Natural killer cell (primary cell): ENCODE measurements around the gene UXS1. TPM values are rescaled to one million over a fixed set of nuclear protein-coding genes. Genes with fewer than 3 reads are reported as not detected.

Source experiments
- ATAC-seq, 3 donors: fragments of 150-1000 bp in 2 of 3; fragments of 200-7000 bp in 1 of 3; cut with Tn5 transposase; 1 replicate in 1 of 3; 2 replicates in 2 of 3; pipeline ENCODE4 v1.10.0; 2021; ENCODE audit warnings: mild to moderate bottlenecking in 2 of 3, moderate library complexity in 2 of 3
- DNase-seq, 2 donors: peaks; one replicate each; pipeline versions ENCODE4 v3.0.0 to v3.0.0-alpha.2; 2013 to 2021; ENCODE audit warnings: mixed read lengths in 1 of 2
- H3K27ac ChIP-seq: one replicate; pipeline ENCODE4 v1.5.1; 2013; ENCODE audit warnings: mild to moderate bottlenecking, low read length
- H3K27me3 ChIP-seq: one replicate; pipeline ENCODE4 v1.6.1; 2013; ENCODE audit warnings: low read length; ENCODE audit not compliant: control insufficient read depth, insufficient read depth
- H3K36me3 ChIP-seq: one replicate; pipeline ENCODE4 v1.6.1; 2013; ENCODE audit warnings: low read length; ENCODE audit not compliant: control insufficient read depth, insufficient read depth
- H3K4me1 ChIP-seq: one replicate; pipeline ENCODE4 v1.6.1; 2013; ENCODE audit warnings: low read length; ENCODE audit not compliant: control insufficient read depth, insufficient read depth
- H3K4me3 ChIP-seq: one replicate; pipeline ENCODE4 v1.5.1; 2013; ENCODE audit warnings: low read length
- H3K9me3 ChIP-seq: one replicate; pipeline ENCODE4 v1.6.1; 2013; ENCODE audit warnings: low read length; ENCODE audit not compliant: control insufficient read depth, insufficient read depth
- H3K27ac Mint-ChIP-seq, 2 donors: one replicate each; pipeline ENCODE4 v1.8.0; 2022; ENCODE audit warnings: mild to moderate bottlenecking in 2 of 2, mixed read lengths in 2 of 2, moderate library complexity in 1 of 2
- H3K27me3 Mint-ChIP-seq, 2 donors: one replicate each; pipeline ENCODE4 v1.8.0; 2022; ENCODE audit warnings: low read depth in 2 of 2, mixed read lengths in 2 of 2
- H3K36me3 Mint-ChIP-seq: one replicate; pipeline ENCODE4 v1.8.0; 2022; ENCODE audit warnings: mixed read lengths
- H3K4me1 Mint-ChIP-seq, 2 donors: one replicate each; pipeline ENCODE4 v1.8.0; 2022; ENCODE audit warnings: mixed read lengths in 2 of 2
- H3K4me3 Mint-ChIP-seq: one replicate; pipeline ENCODE4 v1.8.0; 2022; ENCODE audit warnings: mild to moderate bottlenecking, moderate library complexity, mixed read lengths
- H3K9me3 Mint-ChIP-seq, 2 donors: one replicate each; pipeline ENCODE4 v1.8.0; 2022; ENCODE audit warnings: mixed read lengths in 2 of 2
- CTCF ChIP-seq: fragments of 200-600 bp; IDR thresholded peaks from one replicate; pipeline ENCODE4 v1.8.0; 2022; ENCODE audit warnings: antibody characterized with exemption
- WGBS: methylation state at CpG from one replicate; pipeline ENCODE4 v1.1.7; 2013; ENCODE audit warnings: missing lambda C conversion rate; ENCODE audit not compliant: insufficient coverage; 5-methylcytosine and 5-hydroxymethylcytosine counted together
- intact Hi-C: fragments of 100-400 bp; cut with micrococcal nuclease; formaldehyde crosslinking; loops from one replicate; pipeline ENCODE4 v1.14.2; 2022
- total RNA-seq, 4 donors: library from RNA; stranded (reverse); fragments of 120-200 nt in 1 of 4; gene quantifications; one replicate each; pipeline versions ENCODE4 v1.2.3 to v1.2.4, GENCODE V29; 2013 to 2022

The UXS1 gene
- total RNA-seq, 3 donors from 2014 or later (not counting 1 experiment from before 2014, with no cell fraction given): 36.3 to 60.4 (median 37.5) TPM

- Mint-ChIP-seq H3K36me3 (no peaks in the 10 kb centered on the region), H3K4me1 (no peaks in the 10 kb centered on the region), H3K27me3 (peaks cover 2 to 3% of the 10 kb centered on the region in 2 donors), H3K27ac (no peak overlapping the region), H3K4me3 (no peak overlapping the region), H3K9me3 (no peaks in the 10 kb centered on the region)
- DNase-seq: no peak
- intact Hi-C loops: no loop called here
- no peak for TF ChIP-seq CTCF
- Histone ChIP-seq H3K27me3 (no peaks in the 10 kb centered on the region), H3K9me3 (no peaks in the 10 kb centered on the region), H3K36me3 (no peaks in the 10 kb centered on the region), H3K4me3 (no peak overlapping the region), H3K4me1 (no peaks in the 10 kb centered on the region), H3K27ac (no peak overlapping the region)
- 88% methylated on average over 1 of the region's 2 CpGs for WGBS
- ATAC-seq: no peak
Measured at GRCh38 chr2:106201661-106202060, 7.6 kb upstream of the UXS1 start.

GRCh38 chr2:106197878-106198277 lies 3.8 kb upstream of the UXS1 start:
- no peaks in the 10 kb centered on the region for H3K9me3 Mint-ChIP-seq
- Histone ChIP-seq H3K27ac (no peak overlapping the region), H3K4me3 (no peak overlapping the region), H3K4me1 (peaks cover 8% of the 10 kb centered on the region), H3K27me3 (no peaks in the 10 kb centered on the region), H3K9me3 (no peaks in the 10 kb centered on the region), H3K36me3 (no peaks in the 10 kb centered on the region)
- H3K36me3 Mint-ChIP-seq: no peaks in the 10 kb centered on the region
- peaks cover 0 to 2% of the 10 kb centered on the region in 2 donors for H3K27me3 Mint-ChIP-seq
- ATAC-seq: no peak
- no peak for DNase-seq
- H3K4me1 Mint-ChIP-seq: peaks cover 13 to 14% of the 10 kb centered on the region in 2 donors
- H3K4me3 Mint-ChIP-seq: no peak overlapping the region
- no peak overlapping the region for H3K27ac Mint-ChIP-seq
- intact Hi-C loops: no loop called here
- WGBS: 64% methylated on average over 3 of the region's 3 CpGs
- no peak for TF ChIP-seq CTCF

- WGBS: 83% methylated on average over 6 of the region's 6 CpGs
- H3K4me3 Mint-ChIP-seq: no peak overlapping the region
- DNase-seq: no peak
- H3K4me1 ChIP-seq: peaks cover 17% of the 10 kb centered on the region
- H3K9me3 ChIP-seq: no peaks in the 10 kb centered on the region
- peaks cover 0 to 2% of the 10 kb centered on the region in 2 donors for H3K27me3 Mint-ChIP-seq
- no peak for TF ChIP-seq CTCF
- ATAC-seq: no peak
- H3K27ac ChIP-seq: no peak overlapping the region
- no peaks in the 10 kb centered on the region for H3K36me3 ChIP-seq
- intact Hi-C loops: no loop called here
- no peaks in the 10 kb centered on the region for H3K27me3 ChIP-seq
- H3K4me1 Mint-ChIP-seq: peaks cover 27 to 30% of the 10 kb centered on the region in 2 donors
- H3K4me3 ChIP-seq: no peak overlapping the region
- no peaks in the 10 kb centered on the region for H3K36me3 Mint-ChIP-seq
- H3K9me3 Mint-ChIP-seq: no peaks in the 10 kb centered on the region
- H3K27ac Mint-ChIP-seq: no peak overlapping the region
Measured at GRCh38 chr2:106195981-106196380, 1.9 kb upstream of the UXS1 start.

- H3K36me3 ChIP-seq: no peaks in the 10 kb centered on the region
- H3K9me3 Mint-ChIP-seq: no peaks in the 10 kb centered on the region
- no peak for TF ChIP-seq CTCF
- H3K9me3 ChIP-seq: no peaks in the 10 kb centered on the region
- H3K27me3 ChIP-seq: no peaks in the 10 kb centered on the region
- H3K4me3 Mint-ChIP-seq: peak overlapping the region; percentile 98
- H3K4me3 ChIP-seq: no peak overlapping the region
- H3K27ac ChIP-seq: no peak overlapping the region
- H3K27me3 Mint-ChIP-seq: peaks cover 0 to 2% of the 10 kb centered on the region in 2 donors
- peaks cover 17% of the 10 kb centered on the region for H3K4me1 ChIP-seq
- WGBS: 93% methylated on average over 6 of the region's 6 CpGs
- intact Hi-C loops: no loop called here
- peak in 1 of 2 donors; percentile 20 for DNase-seq
- H3K36me3 Mint-ChIP-seq: no peaks in the 10 kb centered on the region
- peaks cover 31 to 34% of the 10 kb centered on the region in 2 donors for H3K4me1 Mint-ChIP-seq
- ATAC-seq: no peak
- peak overlapping the region; percentile 90 to 94 for H3K27ac Mint-ChIP-seq
Measured at GRCh38 chr2:106195456-106195855, 1.4 kb upstream of the UXS1 start.
